ENCODE data around the gene CPLANE1.

Gene CPLANE1

GRCh38 chr5:37075399-37075950, 173.7 kb downstream of the CPLANE1 start:
- WGBS, 2 experiments (ENCODE audit: insufficient coverage in 2 of 2), result 88 to 100% methylated on average over 1 to 2 of the region's 3 CpGs

GRCh38 chr5:37071901-37072581, 177.1 kb downstream of the CPLANE1 start:
- Histone ChIP-seq H3K4me1 (ENCODE audit: control insufficient read depth, insufficient read depth, low read length, poor library complexity, severe bottlenecking) (no peaks in the 10 kb centered on the region), H3K9me3 (ENCODE audit: control insufficient read depth, low read length) (no peaks in the 10 kb centered on the region), H3K4me3 (ENCODE audit: extremely low read depth, insufficient read depth, low read length, poor library complexity, severe bottlenecking) (no peak overlapping the region), H3K27ac (ENCODE audit: low read depth, low read length, severe bottlenecking) (no peak overlapping the region), H3K36me3 (ENCODE audit: control insufficient read depth, insufficient read depth, low read length) (peaks cover 2% of the 10 kb centered on the region)
- WGBS, 2 experiments (ENCODE audit: insufficient coverage in 2 of 2), result 90 to 100% methylated on average over 1 of the region's 1 CpG

More at GRCh38 chr5:37075399-37075950, 173.7 kb downstream of the CPLANE1 start:
- no peak overlapping the region for H3K27ac ChIP-seq (ENCODE audit: low read depth, low read length, severe bottlenecking)
- H3K4me1 ChIP-seq (ENCODE audit: control insufficient read depth, insufficient read depth, low read length, poor library complexity, severe bottlenecking), result no peaks in the 10 kb centered on the region
- H3K9me3 ChIP-seq (ENCODE audit: control insufficient read depth, low read length), result no peaks in the 10 kb centered on the region
- peaks cover 6% of the 10 kb centered on the region for H3K36me3 ChIP-seq (ENCODE audit: control insufficient read depth, insufficient read depth, low read length)
- no peak overlapping the region for H3K4me3 ChIP-seq (ENCODE audit: extremely low read depth, insufficient read depth, low read length, poor library complexity, severe bottlenecking)

GRCh38 chr5:37071487-37071886, 177.7 kb downstream of the CPLANE1 start:
- H3K4me3 ChIP-seq (ENCODE audit: extremely low read depth, insufficient read depth, low read length, poor library complexity, severe bottlenecking), result no peak overlapping the region
- WGBS, 2 experiments (ENCODE audit: insufficient coverage in 2 of 2), result 89% methylated on average over 1 of the region's 1 CpG; no CpG with 5 or more reads in 1 of the 2 experiments
- H3K4me1 ChIP-seq (ENCODE audit: control insufficient read depth, insufficient read depth, low read length, poor library complexity, severe bottlenecking), result no peaks in the 10 kb centered on the region
- no peaks in the 10 kb centered on the region for H3K9me3 ChIP-seq (ENCODE audit: control insufficient read depth, low read length)
- H3K36me3 ChIP-seq (ENCODE audit: control insufficient read depth, insufficient read depth, low read length), result peaks cover 6% of the 10 kb centered on the region
- H3K27ac ChIP-seq (ENCODE audit: low read depth, low read length, severe bottlenecking), result no peak overlapping the region

GRCh38 chr5:37064442-37064841, 184.7 kb downstream of the CPLANE1 start:
- H3K4me3 ChIP-seq (ENCODE audit: extremely low read depth, insufficient read depth, low read length, poor library complexity, severe bottlenecking), result no peak overlapping the region
- H3K4me1 ChIP-seq (ENCODE audit: control insufficient read depth, insufficient read depth, low read length, poor library complexity, severe bottlenecking), result no peaks in the 10 kb centered on the region
- H3K9me3 ChIP-seq (ENCODE audit: control insufficient read depth, low read length), result no peaks in the 10 kb centered on the region
- 94 to 98% methylated on average over 8 of the region's 9 CpGs for WGBS, 2 experiments (ENCODE audit: insufficient coverage in 2 of 2)
- H3K27ac ChIP-seq (ENCODE audit: low read depth, low read length, severe bottlenecking), result no peak overlapping the region
- peaks cover 58% of the 10 kb centered on the region for H3K36me3 ChIP-seq (ENCODE audit: control insufficient read depth, insufficient read depth, low read length)

- Histone ChIP-seq H3K27ac (ENCODE audit: low read depth, low read length, severe bottlenecking) (no peak overlapping the region), H3K9me3 (ENCODE audit: control insufficient read depth, low read length) (no peaks in the 10 kb centered on the region), H3K36me3 (ENCODE audit: control insufficient read depth, insufficient read depth, low read length) (peaks cover 64% of the 10 kb centered on the region), H3K4me3 (ENCODE audit: extremely low read depth, insufficient read depth, low read length, poor library complexity, severe bottlenecking) (no peak overlapping the region), H3K4me1 (ENCODE audit: control insufficient read depth, insufficient read depth, low read length, poor library complexity, severe bottlenecking) (no peaks in the 10 kb centered on the region)
- WGBS, 2 experiments (ENCODE audit: insufficient coverage in 2 of 2), result 100% methylated on average over 1 of the region's 7 CpGs
Measured at GRCh38 chr5:37063739-37064138, 185.4 kb downstream of the CPLANE1 start.

GRCh38 chr5:37060030-37060429, 189.1 kb downstream of the CPLANE1 start:
- Histone ChIP-seq H3K9me3 (ENCODE audit: control insufficient read depth, low read length) (no peaks in the 10 kb centered on the region), H3K36me3 (ENCODE audit: control insufficient read depth, insufficient read depth, low read length) (peaks cover 76% of the 10 kb centered on the region), H3K27ac (ENCODE audit: low read depth, low read length, severe bottlenecking) (no peak overlapping the region), H3K4me3 (ENCODE audit: extremely low read depth, insufficient read depth, low read length, poor library complexity, severe bottlenecking) (no peak overlapping the region), H3K4me1 (ENCODE audit: control insufficient read depth, insufficient read depth, low read length, poor library complexity, severe bottlenecking) (no peaks in the 10 kb centered on the region)
- WGBS, 2 experiments (ENCODE audit: insufficient coverage in 2 of 2), result 100% methylated on average over 1 of the region's 1 CpG; no CpG with 5 or more reads in 1 of the 2 experiments

GRCh38 chr5:37056762-37057161, 192.4 kb downstream of the CPLANE1 start:
- H3K4me3 ChIP-seq (ENCODE audit: extremely low read depth, insufficient read depth, low read length, poor library complexity, severe bottlenecking), result no peak overlapping the region
- H3K27ac ChIP-seq (ENCODE audit: low read depth, low read length, severe bottlenecking), result no peak overlapping the region
- H3K4me1 ChIP-seq (ENCODE audit: control insufficient read depth, insufficient read depth, low read length, poor library complexity, severe bottlenecking), result no peaks in the 10 kb centered on the region
- no peaks in the 10 kb centered on the region for H3K9me3 ChIP-seq (ENCODE audit: control insufficient read depth, low read length)
- 80 to 100% methylated on average over 1 of the region's 2 CpGs for WGBS, 2 experiments (ENCODE audit: insufficient coverage in 2 of 2)
- peaks cover 73% of the 10 kb centered on the region for H3K36me3 ChIP-seq (ENCODE audit: control insufficient read depth, insufficient read depth, low read length)

Measured in mesodermal cell (in vitro differentiated cells).